ENCODE data around the gene IFI6. TPM values are rescaled to one million over a fixed set of nuclear protein-coding genes. Genes with fewer than 3 reads are reported as not detected.

The IFI6 gene
- total and polyA plus RNA-seq, 2 of the 8 experiments (the other 6 are each of a cell fraction or from before 2014, with no cell fraction given), result 6.1 to 13.2 TPM

GRCh38 chr1:27690183-27690582 lies 18.2 kb upstream of the IFI6 start:
- Histone ChIP-seq H3K23me2 (ENCODE audit: low read depth, low read length) (no peaks in the 10 kb centered on the region), H3K79me2 (ENCODE audit: control insufficient read depth in 1 of 2, insufficient read depth in 2 of 2, low read length in 2 of 2) (no peaks in the 10 kb centered on the region), H3K14ac (ENCODE audit: insufficient read length) (no peak overlapping the region), H2AFZ (ENCODE audit: low read length) (no peak overlapping the region), H3K36me3 (ENCODE audit: control insufficient read depth in 2 of 4, insufficient read depth in 4 of 4, low read length in 3 of 4) (no peaks in the 10 kb centered on the region), H3K27ac (ENCODE audit: low read depth, low read length) (no peak overlapping the region), H2BK15ac (ENCODE audit: low read length) (no peak overlapping the region), H2BK120ac (replicated peaks; ENCODE audit: low read depth, low read length) (no peak overlapping the region), H3K23ac (ENCODE audit: insufficient read length) (no peak overlapping the region), H3K4me3 (ENCODE audit: extremely low read depth in 1 of 4, insufficient read depth in 2 of 4, low read depth in 3 of 4, low read length in 4 of 4) (no peak overlapping the region), H3K27me3 (replicated peaks in 1 of 4; ENCODE audit: control insufficient read depth in 3 of 4, extremely low read depth in 1 of 4, insufficient read depth in 3 of 4, low read length in 3 of 4) (no peaks in the 10 kb centered on the region), H3K56ac (replicated peaks; ENCODE audit: insufficient read length, low read depth, low read length) (no peak overlapping the region), H2BK20ac (ENCODE audit: low read length) (0 out of 2 replicates have a peak overlapping the region, but pooled peaks have one; percentile 23), H4K8ac (ENCODE audit: extremely low read depth, insufficient read depth, low read length) (no peak overlapping the region), H3K9ac (replicated peaks in 1 of 4; ENCODE audit: extremely low read depth in 1 of 4, low read depth in 3 of 4, low read length in 3 of 4) (no peak overlapping the region; a peak in 1 of 7 replicates), H4K5ac (ENCODE audit: insufficient read length, low read depth, low read length) (no peak overlapping the region), H2BK5ac (ENCODE audit: low read depth, low read length) (no peak overlapping the region), H3K4me2 (ENCODE audit: insufficient read depth in 1 of 2, low read depth in 2 of 2, low read length in 2 of 2) (no peak overlapping the region; a peak in 1 of 4 replicates), H3K79me1 (ENCODE audit: low read depth, low read length) (no peaks in the 10 kb centered on the region), H2BK12ac (ENCODE audit: low read depth, low read length) (no peak overlapping the region), H3K4me1 (replicated peaks in 1 of 4; ENCODE audit: control insufficient read depth in 3 of 4, insufficient read depth in 4 of 4, low read length in 3 of 4) (peaks cover 4 to 11% (median 8%) of the 10 kb centered on the region in 4 experiments), H2AK5ac (ENCODE audit: low read depth, low read length) (no peak overlapping the region), H4K20me1 (replicated peaks in 1 of 2; ENCODE audit: control insufficient read depth in 1 of 2, insufficient read depth in 2 of 2, low read length in 2 of 2) (no peaks in the 10 kb centered on the region), H3K4ac (replicated peaks; ENCODE audit: insufficient read length, low read depth, low read length) (no peak overlapping the region), H3K9me3 (ENCODE audit: insufficient read depth in 2 of 2, low read depth in 1 of 2, low read length in 1 of 2) (peaks cover 0 to 5% of the 10 kb centered on the region in 2 experiments; a peak in 1 of 4 replicates), H3K18ac (ENCODE audit: extremely low read depth, low read length) (no peak overlapping the region), H4K91ac (replicated peaks; ENCODE audit: insufficient read length, low read length) (no peak overlapping the region)
- DNase-seq (ENCODE audit: low read depth in 1 of 2, low spot score in 2 of 2), result no peak
- TF ChIP-seq MAFK (IDR thresholded peaks at IDR 0.05; ENCODE audit: low read depth, low read length), result 0 out of 2 replicates have a peak, but pooled peaks have one; percentile 46
- TF ChIP-seq BCL11A (IDR thresholded peaks at IDR 0.05; ENCODE audit: low read depth in 2 of 2, low read length in 2 of 2), result no peak
- POLR2A ChIA-PET (ENCODE audit: partially characterized antibody), result no interaction called here
- no peak for FAIRE-seq
- WGBS, 2 experiments (ENCODE audit: extremely low coverage in 1 of 2, insufficient coverage in 1 of 2, insufficient read length in 1 of 2, insufficient replicate concordance in 2 of 2, low coverage in 1 of 2, low lambda C conversion rate in 2 of 2, missing lambda C conversion rate in 1 of 2), result 40% methylated on average over 2 of the region's 2 CpGs; no CpG with 5 or more reads in 1 of the 2 experiments
- CTCF ChIA-PET (ENCODE audit: partially characterized antibody), result no interaction called here

Data from H1 (cell line).